Sigmoid colon (tissue), 7 donors: ENCODE results near the gene SKA2. TPM values are rescaled to one million over a fixed set of nuclear protein-coding genes. Genes with fewer than 3 reads are reported as not detected.

Source experiments
- DNase-seq: peaks from one replicate; pipeline ENCODE4 v3.0.0-alpha.2; 2019
- H3K27ac ChIP-seq, 4 donors: fragments of 200-600 bp; sonication (generic); one replicate each; pipeline ENCODE4 v1.5.1; 2016 to 2019; ENCODE audit warnings: mild to moderate bottlenecking in 1 of 4
- H3K27me3 ChIP-seq, 3 donors: fragments of 200-600 bp; sonication (generic); one replicate each; pipeline ENCODE4 v1.5.1; 2019; ENCODE audit warnings: mild to moderate bottlenecking in 1 of 3
- H3K36me3 ChIP-seq, 4 donors: fragments of 200-600 bp; sonication (generic); one replicate each; pipeline ENCODE4 v1.5.1; 2016 to 2019
- H3K4me1 ChIP-seq, 4 donors: fragments of 200-600 bp; sonication (generic); one replicate each; pipeline ENCODE4 v1.5.1; 2017 to 2019
- H3K4me3 ChIP-seq, 4 donors: fragments of 200-600 bp; sonication (generic); one replicate each; pipeline ENCODE4 v1.5.1; 2017 to 2019; ENCODE audit warnings: mild to moderate bottlenecking in 2 of 4, moderate library complexity in 1 of 4
- H3K9me3 ChIP-seq, 4 donors: fragments of 200-600 bp in 3 of 4; sonication (generic) in 3 of 4; one replicate each; pipeline versions ENCODE4 v1.5.1 to v1.6.1; 2013 to 2019
- CTCF ChIP-seq, 4 experiments: fragments of 450-650 bp in 3 of 4; fragments of 200-600 bp in 1 of 4; IDR thresholded peaks; one replicate each; pipeline ENCODE4 v1.5.1; 2016 to 2019; ENCODE audit warnings: antibody characterized with exemption in 4 of 4, mild to moderate bottlenecking in 3 of 4, moderate library complexity in 2 of 4
- EP300 ChIP-seq, 4 donors: sonication (generic); formaldehyde crosslinking; IDR thresholded peaks; one replicate each; pipeline ENCODE4 v1.6.1; 2017; ENCODE audit warnings: antibody characterized with exemption in 4 of 4
- POLR2A ChIP-seq, 2 donors: fragments of 450-650 bp; IDR thresholded peaks; one replicate each; pipeline ENCODE4 v1.6.1; 2016; ENCODE audit warnings: antibody characterized with exemption in 2 of 2, mild to moderate bottlenecking in 2 of 2, moderate library complexity in 2 of 2
- POLR2AphosphoS5 ChIP-seq, 4 donors: sonication (generic); formaldehyde crosslinking; IDR thresholded peaks; one replicate each; pipeline ENCODE4 v1.6.1; 2017; ENCODE audit warnings: antibody characterized with exemption in 4 of 4
- WGBS, 2 donors: extraction: QIAGEN DNeasy Blood & Tissue Kit; methylation state at CpG; one replicate each; pipeline ENCODE4 v1.1.7; 2013; 5-methylcytosine and 5-hydroxymethylcytosine counted together
- intact Hi-C: fragments of 100-400 bp; cut with DNase I; formaldehyde crosslinking; loops from one replicate; pipeline ENCODE4 v1.15.1; 2023
- polyA plus RNA-seq, 3 donors: library from polyadenylated mRNA; stranded (reverse); fragments of 200-250 nt; gene quantifications; one replicate each; pipeline ENCODE4 v1.2.3, GENCODE V29; 2013
- total RNA-seq, 4 donors: library from RNA; depleted of rRNA; stranded (reverse); fragments of >200 nt; gene quantifications; one replicate each; pipeline ENCODE4 v1.1.0, GENCODE V29; 2016
- donor health status: healthy with polysubstance abuse.
- donor health status: Bipolar disorder and iron deficiency.
- donor health status: healthy.

Gene SKA2
- total and polyA plus RNA-seq, 7 donors = 19.2 to 49.6 (median 40.7) TPM

- no peak overlapping the region for H3K4me3 ChIP-seq
- no peaks in the 10 kb centered on the region for H3K4me1 ChIP-seq
- no peaks in the 10 kb centered on the region for H3K9me3 ChIP-seq
- H3K27ac ChIP-seq = no peak overlapping the region
- no peak for DNase-seq
- 83 to 85% methylated on average over 7 of the region's 7 CpGs for WGBS, 2 donors
- no peaks in the 10 kb centered on the region for H3K27me3 ChIP-seq
- no peak for TF ChIP-seq CTCF (IDR thresholded peaks at IDR 0.05)
- TF ChIP-seq EP300 (IDR thresholded peaks at IDR 0.05) = no peak
- TF ChIP-seq POLR2AphosphoS5 (IDR thresholded peaks at IDR 0.05) = no peak
- no peak for TF ChIP-seq POLR2A (IDR thresholded peaks at IDR 0.05)
- H3K36me3 ChIP-seq = no peaks in the 10 kb centered on the region
- intact Hi-C loops = no loop called here
Observed at GRCh38 chr17:59178266-59178985, 23.4 kb upstream of the SKA2 start.

- WGBS, 2 donors = 93 to 94% methylated on average over 7 of the region's 7 CpGs
- Histone ChIP-seq H3K36me3 (no peaks in the 10 kb centered on the region), H3K4me1 (no peaks in the 10 kb centered on the region), H3K4me3 (no peak overlapping the region), H3K27ac (no peak overlapping the region), H3K9me3 (no peaks in the 10 kb centered on the region), H3K27me3 (no peaks in the 10 kb centered on the region)
- no peak for DNase-seq
- intact Hi-C loops = no loop called here
- TF ChIP-seq POLR2A (IDR thresholded peaks at IDR 0.05) (no peak), CTCF (IDR thresholded peaks at IDR 0.05) (no peak), POLR2AphosphoS5 (IDR thresholded peaks at IDR 0.05) (no peak), EP300 (IDR thresholded peaks at IDR 0.05) (no peak)
Observed at GRCh38 chr17:59175076-59175475, 20.1 kb upstream of the SKA2 start.

DNA sequence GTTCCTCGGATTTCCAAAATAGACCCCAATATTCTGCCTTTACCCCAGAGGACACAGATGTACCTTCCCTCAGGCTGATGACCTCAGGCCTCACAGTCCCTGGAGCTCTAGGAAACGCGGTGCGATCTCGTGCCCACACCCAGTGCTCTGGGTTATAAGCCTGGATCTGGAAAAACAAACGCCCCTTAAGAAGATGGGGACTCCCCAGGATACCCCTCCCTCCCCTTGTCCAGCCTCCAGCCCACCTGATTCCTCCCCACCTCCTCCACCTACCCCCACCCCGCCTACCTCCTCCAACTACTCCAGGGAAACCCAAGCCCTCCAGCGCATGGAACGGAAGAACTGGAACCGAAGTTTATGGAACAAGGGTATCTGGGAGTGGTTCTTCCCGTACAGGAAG, 19.7 kb upstream of the SKA2 start:
- no peak for DNase-seq
- no peaks in the 10 kb centered on the region for H3K36me3 ChIP-seq
- WGBS, 2 donors = 98 to 99% methylated on average over 11 of the region's 11 CpGs
- no peaks in the 10 kb centered on the region for H3K27me3 ChIP-seq
- TF ChIP-seq EP300 (IDR thresholded peaks at IDR 0.05) (no peak), POLR2A (IDR thresholded peaks at IDR 0.05) (no peak), CTCF (IDR thresholded peaks at IDR 0.05) (no peak), POLR2AphosphoS5 (IDR thresholded peaks at IDR 0.05) (no peak)
- intact Hi-C loops = no loop called here
- no peaks in the 10 kb centered on the region for H3K4me1 ChIP-seq
- no peak overlapping the region for H3K27ac ChIP-seq
- H3K4me3 ChIP-seq = no peak overlapping the region
- no peaks in the 10 kb centered on the region for H3K9me3 ChIP-seq

GRCh38 chr17:59172436-59173004, 17.5 kb upstream of the SKA2 start:
- Histone ChIP-seq H3K27ac (no peak overlapping the region), H3K4me3 (no peak overlapping the region), H3K36me3 (no peaks in the 10 kb centered on the region), H3K27me3 (no peaks in the 10 kb centered on the region), H3K4me1 (no peaks in the 10 kb centered on the region), H3K9me3 (no peaks in the 10 kb centered on the region)
- TF ChIP-seq POLR2AphosphoS5 (IDR thresholded peaks at IDR 0.05) (no peak), EP300 (IDR thresholded peaks at IDR 0.05) (no peak), POLR2A (IDR thresholded peaks at IDR 0.05) (no peak), CTCF (IDR thresholded peaks at IDR 0.05) (no peak)
- DNase-seq = no peak
- WGBS, 2 donors = 96 to 99% methylated on average over 33 of the region's 33 CpGs
- intact Hi-C loops = no loop called here
